ENCODE results near the gene C1orf50. TPM values are rescaled to one million over a fixed set of nuclear protein-coding genes. Genes with fewer than 3 reads are reported as not detected.

The C1orf50 gene
- polyA plus RNA-seq, 1 donor = 8.4 TPM

GRCh38 chr1:42732126-42732680, 34.8 kb upstream of the C1orf50 start:
- H3K9me3 ChIP-seq (ENCODE audit: control insufficient read depth, low read depth, low read length) = no peaks in the 10 kb centered on the region
- no CpG with 5 or more reads among the region's 10 CpGs for WGBS (ENCODE audit: insufficient coverage, low lambda C conversion rate)
- H3K27me3 ChIP-seq (ENCODE audit: control insufficient read depth, insufficient read depth, low read length) = no peaks in the 10 kb centered on the region
- H3K4me3 ChIP-seq (ENCODE audit: low read length) = no peak overlapping the region
- no peaks in the 10 kb centered on the region for H3K36me3 ChIP-seq (ENCODE audit: control insufficient read depth, insufficient read depth, low read length)
- peaks cover 28% of the 10 kb centered on the region for H3K4me1 ChIP-seq (ENCODE audit: control insufficient read depth, insufficient read depth, low read length)
- peak overlapping the region; percentile 0 for H3K27ac ChIP-seq (ENCODE audit: low read length)
- no peak for DNase-seq

- no CpG with 5 or more reads among the region's 12 CpGs for WGBS (ENCODE audit: insufficient coverage, low lambda C conversion rate)
- no peaks in the 10 kb centered on the region for H3K27me3 ChIP-seq (ENCODE audit: control insufficient read depth, insufficient read depth, low read length)
- no peak overlapping the region for H3K27ac ChIP-seq (ENCODE audit: low read length)
- DNase-seq = no peak
- peaks cover 28% of the 10 kb centered on the region for H3K4me1 ChIP-seq (ENCODE audit: control insufficient read depth, insufficient read depth, low read length)
- H3K36me3 ChIP-seq (ENCODE audit: control insufficient read depth, insufficient read depth, low read length) = no peaks in the 10 kb centered on the region
- H3K4me3 ChIP-seq (ENCODE audit: low read length) = no peak overlapping the region
- no peaks in the 10 kb centered on the region for H3K9me3 ChIP-seq (ENCODE audit: control insufficient read depth, low read depth, low read length)
Measured at GRCh38 chr1:42733415-42734200, 33.4 kb upstream of the C1orf50 start.

GRCh38 chr1:42734201-42735035, 32.6 kb upstream of the C1orf50 start:
- no peaks in the 10 kb centered on the region for H3K36me3 ChIP-seq (ENCODE audit: control insufficient read depth, insufficient read depth, low read length)
- WGBS (ENCODE audit: insufficient coverage, low lambda C conversion rate) = no CpG with 5 or more reads among the region's 7 CpGs
- H3K27me3 ChIP-seq (ENCODE audit: control insufficient read depth, insufficient read depth, low read length) = no peaks in the 10 kb centered on the region
- H3K27ac ChIP-seq (ENCODE audit: low read length) = no peak overlapping the region
- DNase-seq = peak; percentile 78 to 82
- H3K4me3 ChIP-seq (ENCODE audit: low read length) = no peak overlapping the region
- H3K9me3 ChIP-seq (ENCODE audit: control insufficient read depth, low read depth, low read length) = no peaks in the 10 kb centered on the region
- peaks cover 28% of the 10 kb centered on the region for H3K4me1 ChIP-seq (ENCODE audit: control insufficient read depth, insufficient read depth, low read length)

GRCh38 chr1:42735056-42735455, 32.0 kb upstream of the C1orf50 start:
- no CpG with 5 or more reads among the region's 11 CpGs for WGBS (ENCODE audit: insufficient coverage, low lambda C conversion rate)
- DNase-seq = no peak
- Histone ChIP-seq H3K4me1 (ENCODE audit: control insufficient read depth, insufficient read depth, low read length) (peaks cover 32% of the 10 kb centered on the region), H3K4me3 (ENCODE audit: low read length) (no peak overlapping the region), H3K27ac (ENCODE audit: low read length) (no peak overlapping the region), H3K36me3 (ENCODE audit: control insufficient read depth, insufficient read depth, low read length) (no peaks in the 10 kb centered on the region), H3K27me3 (ENCODE audit: control insufficient read depth, insufficient read depth, low read length) (no peaks in the 10 kb centered on the region), H3K9me3 (ENCODE audit: control insufficient read depth, low read depth, low read length) (no peaks in the 10 kb centered on the region)

- Histone ChIP-seq H3K36me3 (ENCODE audit: control insufficient read depth, insufficient read depth, low read length) (no peaks in the 10 kb centered on the region), H3K9me3 (ENCODE audit: control insufficient read depth, low read depth, low read length) (no peaks in the 10 kb centered on the region), H3K27me3 (ENCODE audit: control insufficient read depth, insufficient read depth, low read length) (no peaks in the 10 kb centered on the region), H3K4me3 (ENCODE audit: low read length) (no peak overlapping the region), H3K27ac (ENCODE audit: low read length) (no peak overlapping the region), H3K4me1 (ENCODE audit: control insufficient read depth, insufficient read depth, low read length) (peaks cover 37% of the 10 kb centered on the region)
- no peak for DNase-seq
- WGBS (ENCODE audit: insufficient coverage, low lambda C conversion rate) = no CpG with 5 or more reads among the region's 14 CpGs
Measured at GRCh38 chr1:42735477-42736105, 31.5 kb upstream of the C1orf50 start.

- WGBS (ENCODE audit: insufficient coverage, low lambda C conversion rate) = no CpG with 5 or more reads among the region's 4 CpGs
- H3K36me3 ChIP-seq (ENCODE audit: control insufficient read depth, insufficient read depth, low read length) = no peaks in the 10 kb centered on the region
- no peaks in the 10 kb centered on the region for H3K9me3 ChIP-seq (ENCODE audit: control insufficient read depth, low read depth, low read length)
- peaks cover 37% of the 10 kb centered on the region for H3K4me1 ChIP-seq (ENCODE audit: control insufficient read depth, insufficient read depth, low read length)
- H3K4me3 ChIP-seq (ENCODE audit: low read length) = no peak overlapping the region
- H3K27ac ChIP-seq (ENCODE audit: low read length) = no peak overlapping the region
- no peaks in the 10 kb centered on the region for H3K27me3 ChIP-seq (ENCODE audit: control insufficient read depth, insufficient read depth, low read length)
- peak; percentile 25 to 26 for DNase-seq
Measured at GRCh38 chr1:42736152-42736551, 30.9 kb upstream of the C1orf50 start.

GRCh38 chr1:42736571-42737200, 30.4 kb upstream of the C1orf50 start:
- no peaks in the 10 kb centered on the region for H3K9me3 ChIP-seq (ENCODE audit: control insufficient read depth, low read depth, low read length)

GRCh38 chr1:42737257-42737656, 29.8 kb upstream of the C1orf50 start:
- H3K27ac ChIP-seq (ENCODE audit: low read length) = no peak overlapping the region
- no CpG with 5 or more reads among the region's 5 CpGs for WGBS (ENCODE audit: insufficient coverage, low lambda C conversion rate)

More at GRCh38 chr1:42736571-42737200, 30.4 kb upstream of the C1orf50 start:
- Histone ChIP-seq H3K4me1 (ENCODE audit: control insufficient read depth, insufficient read depth, low read length) (peaks cover 31% of the 10 kb centered on the region), H3K36me3 (ENCODE audit: control insufficient read depth, insufficient read depth, low read length) (no peaks in the 10 kb centered on the region), H3K27me3 (ENCODE audit: control insufficient read depth, insufficient read depth, low read length) (no peaks in the 10 kb centered on the region), H3K27ac (ENCODE audit: low read length) (no peak overlapping the region), H3K4me3 (ENCODE audit: low read length) (no peak overlapping the region)
- no CpG with 5 or more reads among the region's 8 CpGs for WGBS (ENCODE audit: insufficient coverage, low lambda C conversion rate)
- DNase-seq = no peak

GRCh38 chr1:42737986-42738677, 28.9 kb upstream of the C1orf50 start:
- Histone ChIP-seq H3K27me3 (ENCODE audit: control insufficient read depth, insufficient read depth, low read length) (no peaks in the 10 kb centered on the region), H3K36me3 (ENCODE audit: control insufficient read depth, insufficient read depth, low read length) (no peaks in the 10 kb centered on the region), H3K4me3 (ENCODE audit: low read length) (no peak overlapping the region), H3K4me1 (ENCODE audit: control insufficient read depth, insufficient read depth, low read length) (peaks cover 29% of the 10 kb centered on the region), H3K27ac (ENCODE audit: low read length) (no peak overlapping the region), H3K9me3 (ENCODE audit: control insufficient read depth, low read depth, low read length) (no peaks in the 10 kb centered on the region)
- WGBS (ENCODE audit: insufficient coverage, low lambda C conversion rate) = no CpG with 5 or more reads among the region's 21 CpGs
- no peak for DNase-seq

More at GRCh38 chr1:42737257-42737656, 29.8 kb upstream of the C1orf50 start:
- no peak for DNase-seq
- Histone ChIP-seq H3K4me1 (ENCODE audit: control insufficient read depth, insufficient read depth, low read length) (peaks cover 29% of the 10 kb centered on the region), H3K9me3 (ENCODE audit: control insufficient read depth, low read depth, low read length) (no peaks in the 10 kb centered on the region), H3K27me3 (ENCODE audit: control insufficient read depth, insufficient read depth, low read length) (no peaks in the 10 kb centered on the region), H3K36me3 (ENCODE audit: control insufficient read depth, insufficient read depth, low read length) (no peaks in the 10 kb centered on the region), H3K4me3 (ENCODE audit: low read length) (no peak overlapping the region)
